ENCODE data around the gene SLC30A2.
"Not testable (repeated sequence)": the region's sequence is repeated elsewhere in the genome, so short reads cannot be mapped to it uniquely, and the experiment has no call there.

Gene SLC30A2, protein sequence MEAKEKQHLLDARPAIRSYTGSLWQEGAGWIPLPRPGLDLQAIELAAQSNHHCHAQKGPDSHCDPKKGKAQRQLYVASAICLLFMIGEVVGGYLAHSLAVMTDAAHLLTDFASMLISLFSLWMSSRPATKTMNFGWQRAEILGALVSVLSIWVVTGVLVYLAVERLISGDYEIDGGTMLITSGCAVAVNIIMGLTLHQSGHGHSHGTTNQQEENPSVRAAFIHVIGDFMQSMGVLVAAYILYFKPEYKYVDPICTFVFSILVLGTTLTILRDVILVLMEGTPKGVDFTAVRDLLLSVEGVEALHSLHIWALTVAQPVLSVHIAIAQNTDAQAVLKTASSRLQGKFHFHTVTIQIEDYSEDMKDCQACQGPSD

DNA sequence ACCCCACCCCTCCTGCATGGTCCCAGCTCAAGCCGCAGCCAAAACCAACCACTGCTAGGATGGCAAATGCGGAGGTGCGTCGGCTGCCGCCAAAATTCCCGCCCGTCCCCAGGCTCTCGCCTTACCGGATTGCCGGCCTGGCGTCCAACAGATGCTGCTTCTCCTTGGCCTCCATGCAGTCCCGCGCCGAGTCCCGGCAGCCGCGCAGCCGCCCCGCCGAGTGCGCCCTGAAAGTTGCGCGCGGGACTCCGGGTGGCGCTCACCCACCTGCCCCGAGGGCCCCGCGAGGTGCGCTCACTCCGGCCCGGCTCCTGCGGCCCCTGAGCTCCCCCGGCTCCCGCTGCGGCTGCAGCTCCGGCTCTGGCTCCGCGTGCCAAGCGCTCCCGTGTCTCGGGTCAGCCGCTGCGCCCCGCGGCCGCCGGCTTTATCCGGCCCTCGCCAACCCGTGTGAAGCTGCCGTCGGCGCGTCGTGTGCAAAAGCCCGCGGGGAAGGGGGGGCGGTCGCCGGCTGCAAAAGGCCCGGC is at the start of gene SLC30A2:
Gene SLC30A2 (minus strand): TSS at position 397 of the 524 bp plus-strand sequence. CDS start 222 bp downstream, at position 175.
- DNase-seq: no peak

DNA sequence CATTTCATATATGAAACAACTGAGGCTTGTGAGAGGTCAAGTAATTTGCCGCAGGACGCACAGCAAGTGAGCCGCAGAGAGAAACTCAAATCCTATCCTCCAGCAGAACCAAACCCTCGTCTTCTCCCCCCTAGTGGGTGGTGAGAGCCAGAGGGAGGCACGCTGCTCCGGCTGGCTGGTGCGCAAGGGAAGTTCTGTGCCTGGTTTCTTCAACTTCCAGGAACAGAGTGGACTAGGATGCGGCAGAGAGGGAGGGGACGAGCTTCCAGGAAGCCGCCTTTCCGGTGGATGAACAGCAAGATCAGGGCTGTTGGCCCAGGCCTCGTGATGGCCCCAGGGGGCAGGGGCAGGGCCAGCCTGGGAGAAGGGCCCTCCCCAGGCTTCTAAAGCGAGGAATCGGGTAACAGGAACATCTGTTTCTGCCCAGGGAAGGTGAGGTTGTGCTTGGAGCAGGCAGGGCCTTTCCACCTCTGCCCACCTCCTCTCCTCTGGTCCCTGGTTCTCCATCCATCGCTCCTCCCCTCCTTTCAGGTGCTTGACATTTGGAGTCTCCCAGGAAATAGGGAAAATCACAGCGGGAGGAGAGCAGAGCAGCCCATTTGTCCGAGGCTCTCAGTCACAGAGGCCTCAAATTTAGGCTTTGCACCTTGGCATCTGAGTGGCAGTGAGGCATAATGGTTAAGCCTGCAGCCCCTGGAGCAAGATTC is 48.9 kb upstream of the SLC30A2 start:
- DNase-seq: no peak

DNA sequence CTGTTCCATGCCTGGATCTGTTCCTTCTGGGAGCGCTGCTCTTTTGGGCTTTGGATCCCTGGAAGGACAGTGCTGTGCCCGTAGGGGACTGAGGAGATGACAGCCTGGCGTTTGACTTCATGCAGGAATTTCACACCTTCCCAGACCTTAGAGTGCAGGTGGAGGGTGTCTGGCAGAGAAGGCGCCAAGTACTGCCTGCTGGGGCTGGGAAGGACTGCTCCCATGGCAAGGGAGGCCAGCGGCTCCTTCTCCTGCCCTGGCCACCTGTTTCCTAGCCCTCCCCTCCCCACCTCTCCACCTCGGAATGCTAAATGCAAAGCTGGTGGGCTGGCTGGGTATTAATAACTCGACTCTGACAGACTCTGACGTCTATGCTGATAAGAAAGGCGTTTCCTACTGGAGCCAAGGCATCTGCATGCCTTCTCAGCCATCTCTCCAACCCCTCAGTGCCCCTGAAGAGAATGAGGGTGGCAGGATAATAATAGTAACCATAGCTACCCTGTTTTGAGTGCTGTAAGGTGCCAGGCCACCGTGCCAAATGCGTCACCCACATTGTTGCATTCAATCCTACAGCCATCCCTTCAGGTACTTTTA is 48.3 kb upstream of the SLC30A2 start:
- no peak for DNase-seq

DNA sequence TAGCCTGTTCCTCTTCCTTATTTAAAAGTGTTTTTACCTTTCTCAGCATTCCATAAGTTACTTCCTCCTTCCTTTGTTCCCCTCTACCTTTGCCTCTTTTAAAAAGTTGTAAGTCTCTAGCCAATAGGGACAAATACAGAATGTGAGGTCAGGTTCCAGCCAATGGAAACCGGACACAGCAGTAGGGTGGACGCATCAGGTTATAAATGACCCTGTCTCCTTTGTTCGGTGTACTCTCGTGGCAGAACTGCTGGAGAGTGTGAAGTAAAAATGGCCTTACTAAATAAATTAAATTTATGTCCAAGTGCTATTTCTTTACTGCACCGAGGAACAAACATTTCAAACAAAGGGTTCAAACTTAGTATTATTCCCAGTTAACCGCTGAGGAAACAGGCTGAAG is 47.7 kb upstream of the SLC30A2 start:
- not testable (repeated sequence) for DNase-seq

DNA sequence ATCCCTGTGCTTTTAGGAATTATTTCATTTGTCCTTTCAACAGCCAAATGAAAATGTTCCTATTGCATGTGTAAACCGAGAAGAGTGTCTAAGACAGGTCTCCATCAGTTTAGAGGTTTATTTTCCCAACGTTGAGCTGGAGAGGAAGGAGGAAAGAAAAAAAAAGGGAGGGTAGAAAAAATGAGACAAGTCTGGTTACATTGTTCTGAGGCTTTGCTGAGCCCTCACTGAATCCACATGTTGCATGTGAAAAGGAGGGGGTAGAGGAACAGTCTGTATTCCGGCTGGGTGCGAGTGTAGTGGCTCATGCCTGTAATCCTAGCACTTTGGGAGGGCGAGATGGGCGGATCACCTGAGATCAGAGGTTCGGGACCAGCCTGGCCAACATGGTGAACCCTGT is 46.5 kb upstream of the SLC30A2 start:
- DNase-seq: no peak

DNA sequence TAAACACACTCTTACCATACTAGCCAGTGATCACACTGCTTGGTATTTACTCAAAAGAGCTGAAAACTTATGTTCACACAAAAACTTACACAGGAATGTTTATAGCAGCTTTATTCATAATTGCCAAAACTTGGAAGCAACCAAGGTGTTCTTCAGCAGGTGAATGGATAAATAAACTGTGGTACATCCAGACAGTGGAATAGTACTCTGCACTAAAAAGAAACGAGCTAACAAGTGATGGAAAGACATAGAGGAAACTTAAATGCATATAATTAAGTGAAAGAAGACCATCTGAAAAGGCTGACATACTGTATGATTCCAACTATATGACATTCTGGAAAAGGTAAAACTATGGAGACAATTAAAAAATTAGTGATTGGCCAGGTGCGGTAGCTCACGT is 45.0 kb upstream of the SLC30A2 start:
- DNase-seq: no peak

DNA sequence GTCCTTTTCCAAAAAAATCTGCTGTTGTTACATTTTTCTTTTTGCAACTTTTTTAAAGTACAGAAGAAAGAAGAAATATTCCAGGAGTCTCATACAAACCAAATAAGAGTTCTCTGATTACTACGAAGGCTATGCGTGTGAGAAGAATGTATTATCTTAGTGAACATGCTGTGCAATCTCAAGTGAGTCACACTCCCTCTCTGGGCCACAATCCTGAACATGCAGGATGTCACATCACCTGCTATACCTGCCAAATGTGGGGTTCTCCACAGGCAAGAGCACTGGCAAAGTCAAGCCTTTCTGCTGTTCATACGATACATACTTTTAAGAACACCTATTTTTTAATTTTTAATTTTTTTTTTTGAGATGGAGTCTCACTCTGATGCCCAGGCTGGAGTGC is 43.2 kb upstream of the SLC30A2 start:
- DNase-seq: no peak

DNA sequence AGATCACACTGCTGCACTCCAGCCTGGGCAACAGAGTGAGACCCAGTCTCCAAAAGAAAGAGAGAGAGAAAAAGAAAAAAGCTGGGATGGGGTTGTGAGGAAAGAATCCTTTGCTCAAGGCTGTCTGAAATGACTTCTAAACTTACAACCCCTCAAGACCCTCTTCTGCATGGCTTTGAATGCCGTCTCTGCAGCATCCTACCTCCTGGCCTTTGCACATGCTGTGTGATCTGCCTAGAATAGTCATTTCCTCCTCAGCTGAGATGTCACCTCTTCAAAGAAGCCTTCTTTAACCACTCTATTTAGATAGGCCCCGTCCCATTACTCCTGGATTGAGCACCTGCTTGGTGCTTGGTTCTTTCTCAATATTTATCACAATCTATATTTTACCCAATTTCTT is 38.9 kb upstream of the SLC30A2 start:
- no peak for DNase-seq

DNA sequence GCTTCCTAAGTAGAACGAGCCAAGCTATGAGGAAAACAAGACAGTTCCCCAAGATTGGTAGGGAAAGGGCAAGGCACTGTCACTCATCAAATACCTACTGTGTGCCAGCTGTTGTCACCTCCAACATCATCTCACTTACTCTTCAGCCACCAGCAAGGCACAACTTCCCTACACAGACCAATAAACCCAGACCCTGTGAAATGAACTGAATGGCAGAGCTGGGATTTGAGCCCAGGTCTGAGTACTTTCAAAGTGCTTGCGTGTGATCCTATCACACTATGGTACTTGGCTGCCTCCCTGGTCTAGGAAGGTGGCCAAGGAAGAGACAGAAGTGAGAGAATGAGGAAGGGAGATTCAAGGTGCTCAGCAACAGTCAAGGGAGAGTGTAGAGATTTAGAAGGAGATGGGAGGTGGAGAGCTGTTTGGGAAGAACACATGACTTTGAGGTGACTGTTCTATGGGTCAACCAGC is 38.2 kb upstream of the SLC30A2 start:
- no peak for DNase-seq

DNA sequence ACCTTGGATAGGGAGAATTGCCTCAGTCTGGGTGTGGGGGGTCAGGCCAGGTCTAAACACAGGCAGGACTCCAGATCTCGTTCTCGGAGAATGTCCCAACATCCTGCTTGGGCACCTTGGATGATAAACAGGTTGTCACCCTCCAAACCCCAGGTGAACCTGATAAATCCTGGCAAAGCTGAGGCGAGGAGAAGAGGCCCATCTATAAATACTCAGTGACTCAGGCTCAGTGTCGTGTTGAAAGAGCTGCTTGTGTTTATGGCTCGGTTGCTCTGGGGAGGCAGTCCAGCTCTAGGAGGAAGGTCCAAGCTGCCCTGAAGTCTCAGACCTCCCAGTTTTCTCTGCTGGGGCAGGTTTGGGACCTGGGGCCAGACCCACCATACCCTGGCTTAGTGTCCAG is 37.3 kb upstream of the SLC30A2 start:
- no peak for DNase-seq

DNA sequence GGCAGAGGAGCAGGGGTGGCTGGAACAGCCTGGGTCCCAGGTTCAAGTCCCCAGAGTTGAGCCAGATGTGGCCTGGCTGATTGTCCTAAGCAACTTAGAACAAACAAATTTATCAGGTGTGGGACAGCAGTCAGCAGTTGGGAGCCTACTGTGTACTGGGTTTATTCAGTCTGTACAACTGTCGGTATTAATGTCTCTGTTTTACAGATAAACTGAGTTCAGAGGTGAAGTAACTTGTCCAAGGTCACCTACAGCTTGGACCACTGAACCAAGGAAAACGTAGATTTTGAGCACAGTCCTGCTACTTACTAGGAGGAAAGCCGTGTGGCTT is 36.1 kb upstream of the SLC30A2 start:
- DNase-seq: no peak

DNA sequence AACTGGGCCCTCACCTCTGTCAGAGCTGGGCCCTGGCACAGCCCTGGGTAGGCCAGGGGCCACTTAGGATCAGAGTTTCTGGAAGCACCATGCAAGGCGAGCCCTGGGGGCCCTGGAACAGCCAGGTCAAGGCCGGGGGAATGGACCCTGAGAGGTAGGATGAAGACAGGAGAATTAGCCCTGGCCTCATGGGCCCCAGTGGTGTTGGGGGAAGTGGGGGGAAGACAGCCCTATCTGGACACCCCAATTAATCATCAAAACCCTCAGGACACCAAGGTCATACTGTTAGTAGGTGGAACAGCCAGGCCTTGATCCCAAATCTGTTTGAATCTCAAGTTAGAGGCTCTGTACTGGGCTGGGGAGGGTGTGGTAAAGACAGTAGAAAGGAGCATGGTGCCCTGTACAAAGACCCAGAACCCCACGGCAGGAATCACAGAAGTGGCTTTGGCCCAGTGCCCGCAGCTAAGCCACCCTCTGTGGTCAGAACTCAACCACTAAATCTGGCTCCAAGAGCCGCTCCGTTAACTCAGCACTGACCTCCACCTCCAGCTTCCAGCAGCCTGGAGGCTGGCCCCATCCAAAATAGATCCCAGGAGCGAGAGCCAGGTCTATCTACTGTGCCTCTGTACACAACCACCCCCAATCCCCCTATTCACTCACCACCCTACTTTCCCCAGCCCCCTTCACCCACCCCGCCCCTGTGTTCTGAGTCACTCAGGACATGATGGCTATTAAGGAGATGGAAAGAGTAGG is 35.5 kb upstream of the SLC30A2 start:
- no peak for DNase-seq

DNA sequence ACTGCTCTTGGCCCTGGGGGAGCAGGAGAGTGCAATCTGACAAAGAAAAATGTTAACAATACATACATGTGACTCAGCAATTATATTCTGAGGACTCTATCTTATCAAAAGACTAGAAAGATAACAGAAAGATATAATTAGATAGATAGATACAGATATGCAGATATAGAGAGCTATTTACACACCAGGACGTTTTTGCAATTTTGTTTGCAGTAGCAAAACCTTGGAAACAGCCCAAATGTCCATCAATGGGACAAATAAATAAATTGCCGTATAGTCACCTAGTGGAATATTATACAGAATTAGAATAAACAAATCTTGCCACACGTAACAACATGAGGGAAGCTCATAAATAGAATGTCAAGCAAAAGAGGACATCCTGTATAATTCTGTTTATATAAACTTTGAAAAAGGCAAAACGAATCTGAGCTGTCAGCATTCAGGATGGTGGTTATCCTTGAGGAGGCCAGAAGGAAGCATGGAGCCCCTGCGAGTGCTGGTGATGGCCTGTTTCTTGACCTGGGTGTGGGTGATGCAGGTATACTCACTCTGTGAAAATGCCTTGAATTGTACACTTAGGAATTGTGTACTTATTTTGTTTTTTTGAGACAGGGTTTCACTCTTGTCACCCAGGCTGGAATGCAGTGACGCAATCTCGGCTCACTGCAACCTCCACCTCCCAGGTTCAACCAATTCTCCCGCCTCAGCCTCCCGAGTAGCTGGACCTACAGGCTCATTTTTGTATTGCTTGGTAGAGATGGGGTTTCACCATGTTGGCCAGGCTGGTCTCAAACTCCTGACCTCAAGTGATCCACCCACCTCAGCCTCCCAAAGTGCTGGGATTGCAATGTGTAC is 34.3 kb upstream of the SLC30A2 start:
- no peak for DNase-seq

DNA sequence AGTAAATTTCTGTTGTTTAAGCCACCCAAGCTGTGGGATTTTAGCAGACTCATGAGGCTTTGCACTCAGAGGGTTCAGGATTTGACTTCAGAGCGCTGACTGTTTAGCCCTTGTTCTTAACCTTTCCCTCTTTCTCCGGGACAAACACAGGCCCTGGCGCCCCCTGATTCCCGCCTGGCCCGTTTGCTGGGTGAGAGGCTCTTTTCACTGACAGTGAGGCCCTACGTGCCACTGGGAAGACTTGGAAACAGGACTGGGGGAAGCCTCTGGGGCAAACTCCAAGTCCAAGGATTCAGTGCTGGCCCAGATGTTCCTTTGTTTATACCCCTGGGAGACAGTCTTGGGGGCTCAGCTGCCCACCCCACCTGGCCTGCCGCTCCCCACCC is 33.3 kb upstream of the SLC30A2 start:
- DNase-seq: no peak

DNA sequence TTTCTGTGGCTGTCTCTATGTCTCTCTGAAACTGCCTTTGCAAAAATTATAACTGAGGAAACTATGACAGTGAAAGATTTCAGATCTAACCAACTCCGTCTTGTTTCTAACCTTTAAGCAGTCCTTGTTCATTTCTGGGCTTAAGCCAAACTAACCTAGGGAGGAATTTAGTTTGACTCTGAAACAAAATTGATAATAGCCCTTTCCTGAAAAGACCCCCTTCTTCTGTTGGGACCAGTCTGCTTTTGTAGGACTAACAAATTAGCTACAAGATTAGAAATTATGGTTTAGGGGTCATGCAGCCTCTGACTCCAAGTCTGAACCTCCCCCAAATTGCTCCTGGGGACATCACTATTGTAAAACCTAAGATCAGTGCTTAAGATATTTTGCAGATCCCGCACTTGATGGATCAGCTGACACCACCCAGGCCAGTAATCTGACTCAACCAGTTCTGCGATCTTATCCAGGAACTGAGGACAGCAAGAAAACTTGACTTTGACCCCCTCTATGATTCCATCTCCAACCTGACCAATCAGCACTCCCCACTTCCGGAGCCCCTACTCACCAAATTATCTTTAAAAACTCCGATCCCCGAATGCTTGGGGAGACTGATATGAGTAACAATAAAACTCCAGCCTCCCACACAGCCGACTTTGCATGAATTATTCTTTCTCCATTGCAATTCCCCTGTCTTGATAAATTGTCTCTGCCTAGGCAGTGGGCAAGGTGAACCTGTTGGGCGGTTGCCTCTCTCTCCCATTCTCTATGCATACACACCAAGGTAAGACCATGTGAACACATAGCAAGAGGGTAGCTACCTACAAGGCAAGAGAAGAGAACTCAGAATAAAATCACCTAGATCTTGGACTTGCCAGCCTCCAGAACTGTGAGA is 32.6 kb upstream of the SLC30A2 start:
- DNase-seq: no peak

DNA sequence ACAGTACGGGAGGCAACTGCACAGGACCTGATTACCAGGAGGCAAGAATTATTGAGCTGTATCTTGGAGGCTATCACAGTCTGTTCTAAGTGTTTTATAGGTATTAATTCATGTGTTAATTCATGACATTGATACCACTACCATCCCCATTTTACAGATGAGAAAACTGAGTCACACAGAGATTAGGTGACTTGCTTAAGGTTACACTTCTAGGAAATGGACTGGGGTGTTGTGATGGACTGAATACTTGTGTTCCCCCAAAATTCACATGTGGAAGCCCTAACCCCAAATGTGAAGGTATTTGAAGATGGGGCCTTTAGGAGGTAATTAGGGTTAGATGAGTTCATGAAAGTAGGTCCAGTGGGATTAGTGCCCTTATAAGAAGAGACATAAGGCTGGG is 31.6 kb upstream of the SLC30A2 start:
- DNase-seq: no peak

DNA sequence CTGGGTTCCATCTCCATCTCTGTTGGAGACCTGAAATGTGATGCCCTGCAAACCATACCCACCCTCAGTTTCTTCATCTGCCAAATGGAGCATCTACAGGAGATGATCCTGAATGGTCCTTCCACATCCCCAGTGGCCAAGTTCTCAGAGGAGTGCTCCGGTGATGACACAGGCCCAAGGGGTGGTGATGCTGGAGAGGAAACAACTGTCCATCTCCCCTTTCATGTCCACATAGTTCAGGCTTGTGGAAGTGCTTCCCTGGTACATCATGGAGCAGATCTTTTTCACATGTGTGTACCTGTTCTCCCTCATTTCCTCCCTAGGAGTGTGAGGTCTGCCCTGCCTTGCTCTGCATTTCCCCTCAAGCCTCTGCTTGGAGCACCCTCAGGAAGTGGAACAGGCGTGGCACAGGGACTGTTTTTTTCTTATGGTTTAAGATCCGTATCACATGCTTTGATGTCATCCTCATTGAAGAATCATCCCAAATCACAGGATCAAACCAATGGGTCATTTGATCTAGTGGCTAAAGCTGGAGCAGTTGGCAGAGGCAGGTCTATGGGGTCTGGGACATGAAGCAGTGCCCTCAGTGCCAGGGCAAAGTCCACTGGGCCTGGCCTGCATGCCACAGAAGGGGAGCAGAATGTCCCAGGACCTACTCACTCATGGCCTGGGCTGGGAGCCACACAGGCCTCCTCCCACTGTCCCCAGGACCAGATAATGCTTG is 29.7 kb upstream of the SLC30A2 start:
- no peak for DNase-seq

DNA sequence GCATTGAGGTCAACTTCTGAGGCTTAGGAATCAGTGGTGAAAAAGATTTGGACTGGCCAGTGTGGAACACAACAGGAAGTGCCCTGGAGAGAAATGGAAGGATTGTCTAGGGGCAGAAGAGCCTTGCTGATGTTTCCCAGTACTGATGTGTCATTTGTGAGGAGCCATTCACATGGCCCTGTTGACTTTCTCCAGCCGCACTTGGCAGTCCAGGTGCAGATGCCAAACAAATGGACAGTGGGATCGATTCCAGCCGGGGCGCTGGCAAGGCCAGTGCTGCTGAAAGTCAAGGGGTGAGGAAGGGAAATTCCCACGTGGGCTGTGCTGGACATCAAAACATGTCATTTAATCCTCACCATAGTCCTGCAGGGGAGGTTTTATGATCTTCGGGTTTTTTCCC is 26.4 kb upstream of the SLC30A2 start:
- DNase-seq: no peak

DNA sequence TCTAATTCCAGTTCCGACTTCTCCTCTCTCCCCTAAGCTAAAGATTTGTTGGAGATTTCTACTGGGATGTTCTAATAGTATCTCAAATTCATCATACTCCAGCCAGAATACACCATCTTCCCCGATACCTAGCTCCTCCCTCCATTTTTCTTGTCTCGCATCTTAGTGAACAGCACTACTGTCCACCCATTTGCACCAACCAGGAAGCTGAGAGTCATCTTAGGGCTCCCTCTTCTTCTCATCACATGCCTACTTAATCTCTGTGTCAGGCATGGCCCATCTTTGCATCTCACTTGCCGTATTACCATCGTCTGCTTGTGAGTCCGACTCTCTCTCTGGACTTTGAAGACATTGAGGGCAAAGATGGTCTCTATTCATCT is 25.0 kb upstream of the SLC30A2 start:
- no peak for DNase-seq

DNA sequence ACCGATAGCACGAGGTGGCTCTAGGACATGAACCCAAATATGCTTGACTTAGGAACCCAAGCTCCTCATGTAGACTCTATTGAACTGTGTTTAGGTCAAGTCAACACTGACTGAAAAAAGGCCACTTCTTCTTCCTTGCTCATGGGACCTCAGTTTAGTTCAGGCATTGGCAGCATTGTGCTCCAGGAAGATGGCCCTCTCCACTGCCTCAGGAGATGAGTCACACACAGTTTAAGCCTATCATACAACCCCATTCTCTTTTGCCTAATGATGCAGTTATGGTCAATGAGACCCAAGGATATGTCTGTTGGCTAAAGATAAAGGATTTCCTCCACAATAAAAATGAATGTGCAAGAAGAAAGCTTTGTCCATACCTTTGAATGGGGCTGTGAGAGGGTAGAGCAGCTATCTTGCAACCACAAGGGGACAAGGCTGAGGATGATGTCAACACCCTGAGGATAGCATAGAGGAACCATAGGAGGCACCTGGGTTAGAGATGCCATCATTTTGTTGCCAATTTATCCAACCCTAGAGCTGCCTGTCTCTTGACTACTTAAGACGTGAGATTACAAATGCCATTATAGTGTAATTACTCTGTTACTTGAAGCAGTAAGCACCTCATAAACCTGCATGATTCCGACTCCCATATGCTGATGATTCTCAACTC is 24.5 kb upstream of the SLC30A2 start:
- DNase-seq: no peak
